PFSK-1 (cell line): Measurements from ENCODE around the gene PEMT.

Experiments
- TAF1 ChIP-seq: IDR thresholded peaks from 2 replicates; pipeline ENCODE4 v1.6.1; 2012; ENCODE audit warnings: low read length, control low read depth, borderline replicate concordance; ENCODE audit not compliant: insufficient read depth
- TF ChIP-seq, protein P1 (sequence below), 2 experiments: IDR thresholded peaks; 2 replicates each; pipeline versions ENCODE4 v1.6.1 to v1.8.0; 2011 to 2012; ENCODE audit warnings: low read depth in 2 of 2, low read length in 2 of 2, control low read depth in 1 of 2, inconsistent platforms in 1 of 2, mild to moderate bottlenecking in 1 of 2, moderate library complexity in 1 of 2; ENCODE audit not compliant: insufficient read depth in 1 of 2

DNA sequence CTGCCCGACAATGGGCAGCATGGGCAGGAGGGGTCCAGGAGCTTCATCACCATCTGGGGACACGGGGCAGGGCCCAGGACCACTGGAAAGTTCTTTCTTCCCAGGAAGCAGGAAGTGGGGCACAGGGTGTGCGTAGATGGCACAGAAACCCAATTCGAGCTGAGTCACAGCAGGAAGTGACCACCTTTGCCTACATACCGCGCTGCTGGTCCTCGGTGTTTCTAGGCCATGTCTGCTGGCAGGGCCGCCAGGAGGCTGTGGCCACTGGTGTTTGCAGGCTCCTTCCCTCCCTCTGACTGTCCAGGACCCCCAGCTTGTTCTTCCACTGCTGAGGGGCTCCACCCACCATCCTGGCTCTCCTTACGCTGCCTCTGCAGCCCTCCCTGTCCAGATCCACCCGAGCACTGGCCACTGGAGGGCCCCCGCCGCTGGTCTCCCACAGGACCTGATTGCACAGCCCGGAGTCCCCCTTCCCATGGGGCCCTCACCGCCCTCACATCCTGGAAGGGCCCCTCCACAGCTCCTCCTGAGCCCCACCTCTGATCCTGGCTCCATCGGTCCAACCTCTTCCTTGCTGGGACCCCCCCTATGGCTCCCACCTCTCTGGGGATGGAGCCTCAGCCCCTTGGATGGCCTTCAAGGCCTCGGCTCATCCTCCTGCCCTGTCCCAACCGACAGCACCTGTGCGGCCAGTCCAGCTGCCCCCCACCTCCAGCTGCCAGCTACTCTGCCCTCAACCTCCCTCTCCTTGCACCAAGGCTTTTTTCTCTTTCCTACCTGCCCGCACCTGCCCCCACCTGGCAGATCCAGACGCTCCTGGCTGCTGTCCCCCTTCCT is 80.8 kb downstream of the PEMT start:
- TF ChIP-seq, protein P1, sequence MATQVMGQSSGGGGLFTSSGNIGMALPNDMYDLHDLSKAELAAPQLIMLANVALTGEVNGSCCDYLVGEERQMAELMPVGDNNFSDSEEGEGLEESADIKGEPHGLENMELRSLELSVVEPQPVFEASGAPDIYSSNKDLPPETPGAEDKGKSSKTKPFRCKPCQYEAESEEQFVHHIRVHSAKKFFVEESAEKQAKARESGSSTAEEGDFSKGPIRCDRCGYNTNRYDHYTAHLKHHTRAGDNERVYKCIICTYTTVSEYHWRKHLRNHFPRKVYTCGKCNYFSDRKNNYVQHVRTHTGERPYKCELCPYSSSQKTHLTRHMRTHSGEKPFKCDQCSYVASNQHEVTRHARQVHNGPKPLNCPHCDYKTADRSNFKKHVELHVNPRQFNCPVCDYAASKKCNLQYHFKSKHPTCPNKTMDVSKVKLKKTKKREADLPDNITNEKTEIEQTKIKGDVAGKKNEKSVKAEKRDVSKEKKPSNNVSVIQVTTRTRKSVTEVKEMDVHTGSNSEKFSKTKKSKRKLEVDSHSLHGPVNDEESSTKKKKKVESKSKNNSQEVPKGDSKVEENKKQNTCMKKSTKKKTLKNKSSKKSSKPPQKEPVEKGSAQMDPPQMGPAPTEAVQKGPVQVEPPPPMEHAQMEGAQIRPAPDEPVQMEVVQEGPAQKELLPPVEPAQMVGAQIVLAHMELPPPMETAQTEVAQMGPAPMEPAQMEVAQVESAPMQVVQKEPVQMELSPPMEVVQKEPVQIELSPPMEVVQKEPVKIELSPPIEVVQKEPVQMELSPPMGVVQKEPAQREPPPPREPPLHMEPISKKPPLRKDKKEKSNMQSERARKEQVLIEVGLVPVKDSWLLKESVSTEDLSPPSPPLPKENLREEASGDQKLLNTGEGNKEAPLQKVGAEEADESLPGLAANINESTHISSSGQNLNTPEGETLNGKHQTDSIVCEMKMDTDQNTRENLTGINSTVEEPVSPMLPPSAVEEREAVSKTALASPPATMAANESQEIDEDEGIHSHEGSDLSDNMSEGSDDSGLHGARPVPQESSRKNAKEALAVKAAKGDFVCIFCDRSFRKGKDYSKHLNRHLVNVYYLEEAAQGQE (IDR thresholded peaks at IDR 0.05; ENCODE audit: insufficient read depth in 1 of 2, low read depth in 2 of 2, low read length in 2 of 2) = no peak
- no peak for TF ChIP-seq TAF1
